Glutamatergic neuron (in vitro differentiated cells): ENCODE data around the gene FOXL3. TPM values are rescaled to one million over a fixed set of nuclear protein-coding genes. Genes with fewer than 3 reads are reported as not detected.

Experiments
- DNase-seq: peaks from one replicate; pipeline ENCODE4 v3.0.0; 2022
- H3K27ac Mint-ChIP-seq: one replicate; pipeline ENCODE4 v1.8.0; 2020; ENCODE audit warnings: mild to moderate bottlenecking, mixed read lengths, inconsistent platforms; ENCODE audit not compliant: unreplicated experiment
- H3K27me3 Mint-ChIP-seq: one replicate; pipeline ENCODE4 v1.8.0; 2020; ENCODE audit warnings: mild to moderate bottlenecking, moderate library complexity, mixed read lengths, inconsistent platforms; ENCODE audit not compliant: unreplicated experiment
- H3K36me3 Mint-ChIP-seq: one replicate; pipeline ENCODE4 v1.8.0; 2020; ENCODE audit warnings: mild to moderate bottlenecking, mixed read lengths, inconsistent platforms; ENCODE audit not compliant: unreplicated experiment
- H3K4me1 Mint-ChIP-seq: one replicate; pipeline ENCODE4 v1.8.0; 2020; ENCODE audit warnings: mild to moderate bottlenecking, low read depth, mixed read lengths, inconsistent platforms; ENCODE audit not compliant: unreplicated experiment
- H3K4me3 Mint-ChIP-seq: one replicate; pipeline ENCODE4 v1.8.0; 2020; ENCODE audit warnings: mild to moderate bottlenecking, mixed read lengths, inconsistent platforms; ENCODE audit not compliant: unreplicated experiment
- H3K9me3 Mint-ChIP-seq: one replicate; pipeline ENCODE4 v1.8.0; 2020; ENCODE audit warnings: mild to moderate bottlenecking, moderate library complexity, mixed read lengths, inconsistent platforms; ENCODE audit not compliant: unreplicated experiment
- total RNA-seq: library from RNA; stranded (reverse); fragmentation: NEBNext Ultra II Directional; extraction: Animal tissue kit (Norgen Biotek cat#: 25700); gene quantifications from one replicate; pipeline ENCODE4 v1.2.1, GENCODE V29; 2021; ENCODE audit not compliant: unreplicated experiment
- TF ChIP-seq, protein P1 (sequence below): fragments of 200-600 bp; sonication (generic); IDR thresholded peaks from one replicate; pipeline ENCODE4 v1.5.0; 2021; ENCODE audit not compliant: partially characterized antibody, unreplicated experiment

Gene FOXL3
- total RNA-seq, 1 donor from 2014 or later, result not detected

GRCh38 chr7:291373-292092 lies 1.6 kb downstream of the FOXL3 start:
- Mint-ChIP-seq H3K36me3 (no peaks in the 10 kb centered on the region), H3K4me1 (no peaks in the 10 kb centered on the region), H3K27ac (no peak overlapping the region), H3K27me3 (peaks cover 21% of the 10 kb centered on the region), H3K9me3 (peaks cover 4% of the 10 kb centered on the region), H3K4me3 (no peak overlapping the region)
- TF ChIP-seq, protein P1, sequence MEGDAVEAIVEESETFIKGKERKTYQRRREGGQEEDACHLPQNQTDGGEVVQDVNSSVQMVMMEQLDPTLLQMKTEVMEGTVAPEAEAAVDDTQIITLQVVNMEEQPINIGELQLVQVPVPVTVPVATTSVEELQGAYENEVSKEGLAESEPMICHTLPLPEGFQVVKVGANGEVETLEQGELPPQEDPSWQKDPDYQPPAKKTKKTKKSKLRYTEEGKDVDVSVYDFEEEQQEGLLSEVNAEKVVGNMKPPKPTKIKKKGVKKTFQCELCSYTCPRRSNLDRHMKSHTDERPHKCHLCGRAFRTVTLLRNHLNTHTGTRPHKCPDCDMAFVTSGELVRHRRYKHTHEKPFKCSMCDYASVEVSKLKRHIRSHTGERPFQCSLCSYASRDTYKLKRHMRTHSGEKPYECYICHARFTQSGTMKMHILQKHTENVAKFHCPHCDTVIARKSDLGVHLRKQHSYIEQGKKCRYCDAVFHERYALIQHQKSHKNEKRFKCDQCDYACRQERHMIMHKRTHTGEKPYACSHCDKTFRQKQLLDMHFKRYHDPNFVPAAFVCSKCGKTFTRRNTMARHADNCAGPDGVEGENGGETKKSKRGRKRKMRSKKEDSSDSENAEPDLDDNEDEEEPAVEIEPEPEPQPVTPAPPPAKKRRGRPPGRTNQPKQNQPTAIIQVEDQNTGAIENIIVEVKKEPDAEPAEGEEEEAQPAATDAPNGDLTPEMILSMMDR, result no peak
- no peak for DNase-seq

- Mint-ChIP-seq H3K27me3 (peaks cover 21% of the 10 kb centered on the region), H3K9me3 (peaks cover 4% of the 10 kb centered on the region), H3K4me3 (no peak overlapping the region), H3K4me1 (no peaks in the 10 kb centered on the region), H3K36me3 (no peaks in the 10 kb centered on the region), H3K27ac (no peak overlapping the region)
- TF ChIP-seq, protein P1, result no peak
- no peak for DNase-seq
Observed at GRCh38 chr7:292226-292625, 2.3 kb downstream of the FOXL3 start.

GRCh38 chr7:292826-293225 lies 2.9 kb downstream of the FOXL3 start:
- TF ChIP-seq, protein P1, result no peak
- DNase-seq, result no peak
- Mint-ChIP-seq H3K27ac (no peak overlapping the region), H3K4me3 (no peak overlapping the region), H3K27me3 (peaks cover 21% of the 10 kb centered on the region), H3K4me1 (no peaks in the 10 kb centered on the region), H3K36me3 (no peaks in the 10 kb centered on the region), H3K9me3 (peaks cover 4% of the 10 kb centered on the region)

- Mint-ChIP-seq H3K27me3 (peaks cover 17% of the 10 kb centered on the region), H3K4me3 (no peak overlapping the region), H3K36me3 (no peaks in the 10 kb centered on the region), H3K9me3 (peaks cover 2% of the 10 kb centered on the region), H3K27ac (no peak overlapping the region), H3K4me1 (no peaks in the 10 kb centered on the region)
- DNase-seq, result no peak
- TF ChIP-seq, protein P1, result no peak
Observed at GRCh38 chr7:293681-294439, 3.9 kb downstream of the FOXL3 start.
